OCI-LY1 (cell line): ENCODE results near the gene WDFY4.

Experiments
- H2AFZ ChIP-seq: fragments of 200-600 bp; sonication (generic), shearing (Covaris generic); 2 replicates; pipeline ENCODE4 v1.6.0; 2014; ENCODE audit warnings: antibody characterized with exemption, mild to moderate bottlenecking, low read length
- H3F3A ChIP-seq: fragments of 200-600 bp; sonication (generic), shearing (Covaris generic); 2 replicates; pipeline ENCODE4 v1.6.0; 2014; ENCODE audit warnings: mild to moderate bottlenecking, antibody characterized with exemption, low read length, moderate library complexity; ENCODE audit not compliant: insufficient read depth
- H3K27ac ChIP-seq: fragments of 200-600 bp; sonication (generic); 2 replicates; pipeline ENCODE4 v1.5.1; 2014; ENCODE audit warnings: low read length, mixed run types, mild to moderate bottlenecking, low read depth; ENCODE audit not compliant: poor library complexity, severe bottlenecking
- H3K27me3 ChIP-seq: fragments of 200-600 bp; sonication (generic); 2 replicates; pipeline ENCODE4 v1.6.0; 2014; ENCODE audit warnings: antibody characterized with exemption, mild to moderate bottlenecking, low read length, moderate library complexity; ENCODE audit not compliant: insufficient read depth
- H3K36me3 ChIP-seq: fragments of 200-600 bp; sonication (generic); 2 replicates; pipeline ENCODE4 v1.6.1; 2014; ENCODE audit warnings: mild to moderate bottlenecking, antibody characterized with exemption, low read length, moderate library complexity, mixed read lengths; ENCODE audit not compliant: insufficient read depth
- H3K4me1 ChIP-seq: fragments of 200-600 bp; sonication (generic); 2 replicates; pipeline ENCODE4 v1.5.1; 2014; ENCODE audit warnings: mild to moderate bottlenecking, low read length, moderate library complexity; ENCODE audit not compliant: insufficient read depth, severe bottlenecking
- H3K4me2 ChIP-seq: fragments of 200-600 bp; sonication (generic), shearing (Covaris generic); 2 replicates; pipeline ENCODE4 v1.6.1; 2014; ENCODE audit warnings: low read length
- H3K4me3 ChIP-seq: fragments of 200-600 bp; sonication (generic); 2 replicates; pipeline ENCODE4 v1.5.1; 2014; ENCODE audit warnings: low read length, low read depth, mild to moderate bottlenecking, mixed read lengths; ENCODE audit not compliant: poor library complexity, severe bottlenecking
- H3K79me2 ChIP-seq: fragments of 200-600 bp; shearing (Covaris generic); 2 replicates; pipeline ENCODE4 v1.6.1; 2016; ENCODE audit warnings: mixed run types, low read length, mixed read lengths; ENCODE audit not compliant: insufficient read depth
- H3K9ac ChIP-seq: fragments of 200-600 bp; sonication (generic), shearing (Covaris generic); 2 replicates; pipeline ENCODE4 v1.6.1; 2014; ENCODE audit warnings: mild to moderate bottlenecking, low read length, mixed read lengths
- H3K9me2 ChIP-seq: fragments of 200-600 bp; sonication (generic), shearing (Covaris generic); 2 replicates; pipeline ENCODE4 v1.6.1; 2014; ENCODE audit warnings: low read depth, mild to moderate bottlenecking, low read length, mixed read lengths
- H3K9me3 ChIP-seq: fragments of 200-600 bp; shearing (Covaris generic); 2 replicates; pipeline ENCODE4 v1.6.1; 2014; ENCODE audit warnings: low read length, mixed read lengths
- H4K20me1 ChIP-seq: fragments of 200-600 bp; sonication (generic), shearing (Covaris generic); 2 replicates; pipeline ENCODE4 v1.6.0; 2016; ENCODE audit warnings: mild to moderate bottlenecking, low read length; ENCODE audit not compliant: insufficient read depth
- EZH2 ChIP-seq: fragments of 200-600 bp; sonication (generic), shearing (Covaris generic); IDR thresholded peaks from 2 replicates; pipeline ENCODE4 v1.8.0; 2017; ENCODE audit warnings: borderline replicate concordance, mixed run types, mild to moderate bottlenecking, antibody characterized with exemption, low read length, moderate library complexity, mixed read lengths
- TF ChIP-seq, protein P1 (sequence below): fragments of 200-600 bp; sonication (generic), shearing (Covaris generic); IDR thresholded peaks from 2 replicates; pipeline ENCODE4 v1.5.1; 2017; ENCODE audit warnings: mild to moderate bottlenecking, antibody characterized with exemption, low read length, moderate library complexity, mixed read lengths

The WDFY4 gene

DNA sequence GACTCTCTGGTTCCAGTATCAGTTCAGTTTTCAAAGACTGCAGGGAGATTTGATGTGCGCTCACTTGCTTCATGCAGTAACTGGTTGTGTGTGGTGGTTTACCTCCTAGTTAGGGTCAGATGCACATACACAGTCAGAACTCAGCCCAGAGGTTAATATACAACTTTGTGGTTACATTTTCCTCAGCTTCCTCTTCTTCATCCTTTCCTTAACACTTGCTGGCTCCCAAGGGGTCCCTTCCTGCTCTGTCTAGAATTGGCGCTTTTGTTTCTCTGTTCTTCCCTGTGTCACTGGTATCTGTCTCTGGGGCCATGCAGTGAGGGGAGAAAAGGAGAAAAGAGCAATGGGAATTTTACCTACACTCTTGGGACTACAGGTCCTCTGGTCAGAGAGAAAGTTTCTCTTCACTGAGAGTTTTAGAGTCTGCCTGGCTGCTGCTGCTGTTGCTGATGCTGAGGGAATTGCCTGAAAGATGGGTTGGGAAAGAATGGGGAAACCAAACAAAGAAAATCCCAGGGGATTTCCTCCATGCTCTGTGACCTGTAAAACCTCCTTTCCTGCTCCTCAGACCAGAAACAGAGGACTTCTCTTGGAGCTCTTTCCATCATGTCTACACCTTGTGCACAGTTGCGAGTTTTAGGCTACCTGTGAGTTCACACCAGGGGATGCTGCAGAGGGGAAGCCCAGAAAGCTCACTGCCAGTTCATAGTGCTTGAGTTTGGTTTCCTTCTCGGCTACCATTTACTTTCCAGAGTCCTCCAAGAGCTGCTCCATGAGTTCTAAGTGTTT, 74.6 kb downstream of the WDFY4 start:
- H3K27me3 ChIP-seq, result no peaks in the 10 kb centered on the region

DNA sequence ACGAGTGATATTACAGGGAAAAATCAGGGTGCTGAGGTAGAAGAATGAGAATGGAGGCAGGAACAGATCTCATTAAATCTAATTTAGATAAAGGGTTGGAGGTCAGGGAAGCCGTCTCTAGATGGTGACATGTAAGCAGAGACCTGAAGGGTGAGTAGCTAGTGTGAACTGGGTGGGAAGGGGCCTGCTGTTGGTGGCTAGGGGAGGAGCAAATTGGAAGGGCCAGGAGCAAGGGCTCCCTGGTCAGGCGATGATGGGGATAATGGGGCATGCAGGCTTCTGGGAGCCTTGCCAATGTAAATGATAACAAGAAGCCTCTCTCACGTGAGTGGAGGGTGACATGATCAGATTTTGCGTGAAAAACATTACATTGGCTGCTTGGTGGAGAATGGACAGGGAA, 76.3 kb downstream of the WDFY4 start:
- Histone ChIP-seq H3K9me2 (no peaks in the 10 kb centered on the region), H3K27me3 (no peaks in the 10 kb centered on the region), H3K4me3 (no peak overlapping the region), H2AFZ (no peak overlapping the region), H4K20me1 (no peaks in the 10 kb centered on the region), H3F3A (no peaks in the 10 kb centered on the region), H3K9ac (no peak overlapping the region), H3K9me3 (no peaks in the 10 kb centered on the region), H3K79me2 (peaks cover 19% of the 10 kb centered on the region; the same call in 1 of the 2 replicates), H3K4me2 (no peak overlapping the region), H3K36me3 (peaks cover 70% of the 10 kb centered on the region), H3K27ac (no peak overlapping the region), H3K4me1 (no peaks in the 10 kb centered on the region)
- TF ChIP-seq, protein P1, sequence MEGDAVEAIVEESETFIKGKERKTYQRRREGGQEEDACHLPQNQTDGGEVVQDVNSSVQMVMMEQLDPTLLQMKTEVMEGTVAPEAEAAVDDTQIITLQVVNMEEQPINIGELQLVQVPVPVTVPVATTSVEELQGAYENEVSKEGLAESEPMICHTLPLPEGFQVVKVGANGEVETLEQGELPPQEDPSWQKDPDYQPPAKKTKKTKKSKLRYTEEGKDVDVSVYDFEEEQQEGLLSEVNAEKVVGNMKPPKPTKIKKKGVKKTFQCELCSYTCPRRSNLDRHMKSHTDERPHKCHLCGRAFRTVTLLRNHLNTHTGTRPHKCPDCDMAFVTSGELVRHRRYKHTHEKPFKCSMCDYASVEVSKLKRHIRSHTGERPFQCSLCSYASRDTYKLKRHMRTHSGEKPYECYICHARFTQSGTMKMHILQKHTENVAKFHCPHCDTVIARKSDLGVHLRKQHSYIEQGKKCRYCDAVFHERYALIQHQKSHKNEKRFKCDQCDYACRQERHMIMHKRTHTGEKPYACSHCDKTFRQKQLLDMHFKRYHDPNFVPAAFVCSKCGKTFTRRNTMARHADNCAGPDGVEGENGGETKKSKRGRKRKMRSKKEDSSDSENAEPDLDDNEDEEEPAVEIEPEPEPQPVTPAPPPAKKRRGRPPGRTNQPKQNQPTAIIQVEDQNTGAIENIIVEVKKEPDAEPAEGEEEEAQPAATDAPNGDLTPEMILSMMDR, result no peak
- TF ChIP-seq EZH2, result no peak

More for the DNA sequence above, 74.6 kb downstream of the WDFY4 start:
- no peaks in the 10 kb centered on the region for H3K4me1 ChIP-seq
- no peaks in the 10 kb centered on the region for H3F3A ChIP-seq
- H3K4me2 ChIP-seq, result no peak overlapping the region
- H2AFZ ChIP-seq, result no peak overlapping the region
- H3K27ac ChIP-seq, result no peak overlapping the region
- no peak overlapping the region for H3K9ac ChIP-seq
- H3K79me2 ChIP-seq, result peaks cover 23% of the 10 kb centered on the region; the same call in 1 of the 2 replicates
- no peaks in the 10 kb centered on the region for H3K9me3 ChIP-seq
- H3K36me3 ChIP-seq, result peaks cover 70% of the 10 kb centered on the region
- no peak overlapping the region for H3K4me3 ChIP-seq
- no peaks in the 10 kb centered on the region for H4K20me1 ChIP-seq
- TF ChIP-seq, protein P1, result no peak
- TF ChIP-seq EZH2, result no peak
- H3K9me2 ChIP-seq, result no peaks in the 10 kb centered on the region

DNA sequence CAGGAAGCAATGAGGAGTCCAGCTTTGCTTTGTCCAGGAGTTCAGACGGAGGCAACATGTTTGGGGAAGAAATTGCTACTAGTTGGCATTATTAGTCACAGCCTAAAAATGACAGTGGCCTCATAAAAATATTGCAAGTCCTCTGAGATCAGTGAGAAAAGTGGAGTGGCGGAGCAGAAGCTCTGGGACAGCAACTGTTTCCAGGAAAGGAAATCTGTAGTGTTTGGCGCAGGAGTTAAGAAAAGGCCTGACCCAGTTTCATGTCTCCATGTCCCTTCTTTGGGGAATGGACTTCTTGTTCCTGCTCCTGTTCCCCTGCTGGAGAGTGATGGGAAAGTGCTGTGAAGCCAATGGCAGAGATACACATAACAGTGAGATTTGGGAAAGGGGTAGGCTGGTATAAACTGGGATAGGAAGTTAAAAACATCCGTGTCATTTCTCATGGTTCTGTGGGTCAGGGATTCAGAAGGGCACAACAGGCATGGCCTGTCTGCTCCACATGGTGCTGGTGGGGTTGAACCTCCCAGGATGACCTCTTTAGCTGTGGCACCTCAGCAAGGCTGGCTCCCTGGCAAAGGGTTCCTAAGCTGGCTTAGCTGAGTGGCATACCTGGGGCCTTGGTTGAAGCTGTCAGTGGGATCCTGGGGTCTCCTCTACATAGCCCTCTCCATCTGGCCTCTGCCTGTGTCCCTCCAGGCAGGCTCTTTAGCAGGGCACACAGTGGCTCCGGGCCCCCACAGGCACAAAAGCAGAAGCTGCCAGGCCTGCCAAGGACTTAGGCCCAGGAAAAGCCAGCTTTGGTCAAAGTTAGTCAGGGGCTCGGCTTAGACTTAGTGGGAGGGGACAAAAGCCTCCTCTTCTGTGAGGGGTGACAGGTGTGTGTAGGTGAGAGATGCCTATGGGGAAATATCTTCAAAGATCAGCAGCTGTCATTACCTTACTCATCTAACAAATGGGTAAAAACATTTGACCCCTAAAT, 77.7 kb downstream of the WDFY4 start:
- Histone ChIP-seq H3K27me3 (no peaks in the 10 kb centered on the region), H3K79me2 (peaks cover 9% of the 10 kb centered on the region; the same call in 1 of the 2 replicates), H3K9me3 (no peaks in the 10 kb centered on the region), H3K9ac (no peak overlapping the region), H3K4me3 (no peak overlapping the region), H3K36me3 (peaks cover 78% of the 10 kb centered on the region), H2AFZ (no peak overlapping the region), H3K4me1 (no peaks in the 10 kb centered on the region), H3K9me2 (no peaks in the 10 kb centered on the region), H3K4me2 (no peak overlapping the region), H3F3A (no peaks in the 10 kb centered on the region), H4K20me1 (no peaks in the 10 kb centered on the region), H3K27ac (no peak overlapping the region)
- TF ChIP-seq EZH2, result no peak
- TF ChIP-seq, protein P1, result no peak
